ENCODE results near the gene GCC1. TPM values are rescaled to one million over a fixed set of nuclear protein-coding genes. Genes with fewer than 3 reads are reported as not detected.

GCC1 gene
- total RNA-seq, 1 donor from 2014 or later: 6.8 TPM

GRCh38 chr7:127536394-127536691 lies 49.1 kb downstream of the GCC1 start:
- Histone ChIP-seq H3K4me3 (no peak overlapping the region), H3K9me3 (replicated peaks) (no peaks in the 10 kb centered on the region), H3K27me3 (ENCODE audit: low read depth) (peaks cover 82% of the 10 kb centered on the region), H3K4me1 (peaks cover 8% of the 10 kb centered on the region), H3K36me3 (no peaks in the 10 kb centered on the region), H3K27ac (replicated peaks) (no peak overlapping the region)
- intact Hi-C loops (cut with micrococcal nuclease): no loop called here
- TF ChIP-seq, protein P1, sequence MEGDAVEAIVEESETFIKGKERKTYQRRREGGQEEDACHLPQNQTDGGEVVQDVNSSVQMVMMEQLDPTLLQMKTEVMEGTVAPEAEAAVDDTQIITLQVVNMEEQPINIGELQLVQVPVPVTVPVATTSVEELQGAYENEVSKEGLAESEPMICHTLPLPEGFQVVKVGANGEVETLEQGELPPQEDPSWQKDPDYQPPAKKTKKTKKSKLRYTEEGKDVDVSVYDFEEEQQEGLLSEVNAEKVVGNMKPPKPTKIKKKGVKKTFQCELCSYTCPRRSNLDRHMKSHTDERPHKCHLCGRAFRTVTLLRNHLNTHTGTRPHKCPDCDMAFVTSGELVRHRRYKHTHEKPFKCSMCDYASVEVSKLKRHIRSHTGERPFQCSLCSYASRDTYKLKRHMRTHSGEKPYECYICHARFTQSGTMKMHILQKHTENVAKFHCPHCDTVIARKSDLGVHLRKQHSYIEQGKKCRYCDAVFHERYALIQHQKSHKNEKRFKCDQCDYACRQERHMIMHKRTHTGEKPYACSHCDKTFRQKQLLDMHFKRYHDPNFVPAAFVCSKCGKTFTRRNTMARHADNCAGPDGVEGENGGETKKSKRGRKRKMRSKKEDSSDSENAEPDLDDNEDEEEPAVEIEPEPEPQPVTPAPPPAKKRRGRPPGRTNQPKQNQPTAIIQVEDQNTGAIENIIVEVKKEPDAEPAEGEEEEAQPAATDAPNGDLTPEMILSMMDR (IDR thresholded peaks at IDR 0.05; ENCODE audit: borderline replicate concordance): no peak
- no peak for DNase-seq

GRCh38 chr7:127535546-127536393 lies 49.6 kb downstream of the GCC1 start:
- no peak overlapping the region for H3K27ac ChIP-seq (replicated peaks)
- no peak for DNase-seq
- TF ChIP-seq, protein P1 (IDR thresholded peaks at IDR 0.05; ENCODE audit: borderline replicate concordance): no peak
- H3K27me3 ChIP-seq (ENCODE audit: low read depth): peaks cover 80% of the 10 kb centered on the region
- H3K4me1 ChIP-seq: peaks cover 8% of the 10 kb centered on the region
- intact Hi-C loops (cut with micrococcal nuclease): no loop called here
- no peaks in the 10 kb centered on the region for H3K36me3 ChIP-seq
- H3K4me3 ChIP-seq: no peak overlapping the region
- no peaks in the 10 kb centered on the region for H3K9me3 ChIP-seq (replicated peaks)

DNA sequence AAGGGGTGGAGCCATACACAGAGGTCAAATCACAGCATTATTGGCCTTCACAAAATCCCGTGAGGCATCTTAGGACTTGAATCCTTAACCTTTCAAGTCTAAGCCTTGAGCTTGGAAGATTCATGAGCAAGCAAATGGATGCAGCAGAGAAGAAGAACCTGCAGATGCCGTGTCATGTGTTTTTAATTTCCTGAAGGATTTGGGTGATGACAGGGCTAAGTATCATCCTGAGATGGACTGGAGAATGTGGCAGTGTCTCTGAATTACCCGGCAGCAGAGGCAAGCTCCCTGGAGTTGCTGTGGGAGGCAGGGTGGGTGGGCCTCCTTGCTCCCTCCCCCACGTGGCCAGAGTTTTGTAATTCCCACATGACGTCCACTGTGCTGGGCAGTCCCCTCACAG lies 50.8 kb downstream of the GCC1 start:
- no peak overlapping the region for H3K27ac ChIP-seq (replicated peaks)
- peaks cover 69% of the 10 kb centered on the region for H3K27me3 ChIP-seq (ENCODE audit: low read depth)
- H3K36me3 ChIP-seq: no peaks in the 10 kb centered on the region
- H3K4me3 ChIP-seq: no peak overlapping the region
- DNase-seq: no peak
- peaks cover 10% of the 10 kb centered on the region for H3K9me3 ChIP-seq (replicated peaks)
- TF ChIP-seq, protein P1 (IDR thresholded peaks at IDR 0.05; ENCODE audit: borderline replicate concordance): no peak
- intact Hi-C loops (cut with micrococcal nuclease): no loop called here
- H3K4me1 ChIP-seq: peaks cover 8% of the 10 kb centered on the region

DNA sequence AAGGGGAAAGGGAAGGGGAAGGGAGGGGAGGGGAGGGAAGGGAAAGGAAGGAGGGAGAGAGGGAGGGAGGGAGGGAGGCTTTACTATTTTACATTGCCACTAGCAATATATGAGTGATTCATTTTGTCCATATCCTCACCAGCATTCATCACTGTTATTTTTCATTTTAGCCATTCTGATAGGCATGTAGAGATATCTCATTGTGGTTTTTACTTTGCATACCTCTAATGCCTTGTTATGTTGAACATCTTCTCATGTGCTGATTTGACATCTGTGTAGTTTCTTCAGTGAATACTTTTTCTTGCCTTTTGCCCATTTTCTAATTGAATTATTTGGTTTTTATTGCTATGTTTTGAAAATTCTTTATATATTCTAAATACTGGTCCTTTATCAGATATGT lies 52.7 kb downstream of the GCC1 start:
- no peak overlapping the region for H3K4me3 ChIP-seq
- peaks cover 8% of the 10 kb centered on the region for H3K4me1 ChIP-seq
- H3K9me3 ChIP-seq (replicated peaks): peaks cover 15% of the 10 kb centered on the region
- no peaks in the 10 kb centered on the region for H3K36me3 ChIP-seq
- TF ChIP-seq, protein P1 (IDR thresholded peaks at IDR 0.05; ENCODE audit: borderline replicate concordance): no peak
- DNase-seq: no peak
- intact Hi-C loops (cut with micrococcal nuclease): no loop called here
- H3K27ac ChIP-seq (replicated peaks): no peak overlapping the region
- H3K27me3 ChIP-seq (ENCODE audit: low read depth): peaks cover 50% of the 10 kb centered on the region

DNA sequence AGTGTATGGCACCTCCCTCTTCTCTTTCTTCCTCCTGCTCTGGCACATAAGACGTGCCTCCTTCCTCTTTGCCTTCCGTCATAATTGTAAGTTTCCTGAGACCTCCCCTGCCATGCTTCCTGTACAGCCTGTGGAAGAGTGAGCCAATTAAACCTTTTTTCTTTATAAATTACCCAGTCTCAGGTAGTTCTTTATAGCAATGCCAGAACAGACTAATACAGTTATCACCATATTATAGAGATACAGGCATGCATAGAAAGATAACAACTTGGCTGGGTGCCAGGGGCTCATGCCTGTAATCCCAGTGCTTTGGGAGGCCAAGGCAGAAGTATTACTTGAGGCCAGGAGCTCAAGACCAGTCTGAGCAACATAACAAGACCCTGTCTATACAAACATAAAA lies 53.2 kb downstream of the GCC1 start:
- TF ChIP-seq, protein P1 (IDR thresholded peaks at IDR 0.05; ENCODE audit: borderline replicate concordance): no peak
- intact Hi-C loops (cut with micrococcal nuclease): no loop called here
- H3K36me3 ChIP-seq: no peaks in the 10 kb centered on the region

More for the DNA sequence above, 53.2 kb downstream of the GCC1 start:
- Histone ChIP-seq H3K4me3 (no peak overlapping the region), H3K27ac (replicated peaks) (no peak overlapping the region), H3K9me3 (replicated peaks) (peaks cover 15% of the 10 kb centered on the region), H3K4me1 (peaks cover 8% of the 10 kb centered on the region), H3K27me3 (ENCODE audit: low read depth) (peaks cover 44% of the 10 kb centered on the region)
- no peak for DNase-seq

Other genes starting within 250 kb of the GCC1 start
- gene ZNF800, start 192.9 kb downstream of the GCC1 start, total RNA-seq: 17.3 TPM
- 67.2 TPM for gene ARF5, start 2.8 kb upstream of the GCC1 start, total RNA-seq
- not detected for gene FSCN3, start 8.1 kb upstream of the GCC1 start, total RNA-seq
- not detected for gene PAX4, start 32.5 kb upstream of the GCC1 start, total RNA-seq
- 71.6 TPM for gene SND1, start 66.6 kb upstream of the GCC1 start, total RNA-seq